Measurements from ENCODE around the gene SERTM2. TPM values are rescaled to one million over a fixed set of nuclear protein-coding genes. Genes with fewer than 3 reads are reported as not detected.
"Not testable (repeated sequence)": the region's sequence is repeated elsewhere in the genome, so short reads cannot be mapped to it uniquely, and the experiment has no call there.

SERTM2 gene
- total RNA-seq, 1 donor from 2014 or later = 0.08 TPM

- DNase-seq (ENCODE audit: low spot score); intact Hi-C loops (cut with DNase I): not testable (repeated sequence)
These were observed 37.8 kb downstream of the SERTM2 start for GRCh38 chrX:111549235-111549634.

- DNase-seq (ENCODE audit: low spot score) = no peak
- intact Hi-C loops (cut with DNase I) = no loop called here
These were observed 44.0 kb downstream of the SERTM2 start for GRCh38 chrX:111555406-111555958.

GRCh38 chrX:111560801-111561200 lies 49.4 kb downstream of the SERTM2 start:
- intact Hi-C loops (cut with DNase I) = no loop called here
- no peak for DNase-seq (ENCODE audit: low spot score)

GRCh38 chrX:111561851-111562250 lies 50.4 kb downstream of the SERTM2 start:
- intact Hi-C loops (cut with DNase I) = no loop called here
- DNase-seq (ENCODE audit: low spot score) = no peak

- intact Hi-C loops (cut with DNase I) = no loop called here
- no peak for DNase-seq (ENCODE audit: low spot score)
These were observed 56.3 kb downstream of the SERTM2 start for GRCh38 chrX:111567542-111568255.

- no peak for DNase-seq (ENCODE audit: low spot score)
- intact Hi-C loops (cut with DNase I) = no loop called here
These were observed 56.9 kb downstream of the SERTM2 start for GRCh38 chrX:111568354-111568753.

GRCh38 chrX:111568817-111569216 lies 57.4 kb downstream of the SERTM2 start:
- intact Hi-C loops (cut with DNase I) = no loop called here

More at GRCh38 chrX:111568817-111569216, 57.4 kb downstream of the SERTM2 start:
- no peak for DNase-seq (ENCODE audit: low spot score)

Other genes starting within 250 kb of the SERTM2 start
- 0.62 TPM for gene CAPN6, start 241.2 kb upstream of the SERTM2 start, total RNA-seq
- gene DCX, start 99.5 kb upstream of the SERTM2 start, total RNA-seq = 0.19 TPM
- 27.5 TPM for gene ALG13, start 169.5 kb downstream of the SERTM2 start, total RNA-seq

Measured in cardiac septum (tissue), 1 donor.